CMK (cell line): Measurements from ENCODE around the gene PLXNB2.
"Not testable (repeated sequence)": the region's sequence is repeated elsewhere in the genome, so short reads cannot be mapped to it uniquely, and the experiment has no call there.

ENCODE experiments used
- DNase-seq: peaks from one replicate; pipeline ENCODE4 v3.0.0-alpha.2; 2010; ENCODE audit warnings: low read depth

PLXNB2 gene

DNA sequence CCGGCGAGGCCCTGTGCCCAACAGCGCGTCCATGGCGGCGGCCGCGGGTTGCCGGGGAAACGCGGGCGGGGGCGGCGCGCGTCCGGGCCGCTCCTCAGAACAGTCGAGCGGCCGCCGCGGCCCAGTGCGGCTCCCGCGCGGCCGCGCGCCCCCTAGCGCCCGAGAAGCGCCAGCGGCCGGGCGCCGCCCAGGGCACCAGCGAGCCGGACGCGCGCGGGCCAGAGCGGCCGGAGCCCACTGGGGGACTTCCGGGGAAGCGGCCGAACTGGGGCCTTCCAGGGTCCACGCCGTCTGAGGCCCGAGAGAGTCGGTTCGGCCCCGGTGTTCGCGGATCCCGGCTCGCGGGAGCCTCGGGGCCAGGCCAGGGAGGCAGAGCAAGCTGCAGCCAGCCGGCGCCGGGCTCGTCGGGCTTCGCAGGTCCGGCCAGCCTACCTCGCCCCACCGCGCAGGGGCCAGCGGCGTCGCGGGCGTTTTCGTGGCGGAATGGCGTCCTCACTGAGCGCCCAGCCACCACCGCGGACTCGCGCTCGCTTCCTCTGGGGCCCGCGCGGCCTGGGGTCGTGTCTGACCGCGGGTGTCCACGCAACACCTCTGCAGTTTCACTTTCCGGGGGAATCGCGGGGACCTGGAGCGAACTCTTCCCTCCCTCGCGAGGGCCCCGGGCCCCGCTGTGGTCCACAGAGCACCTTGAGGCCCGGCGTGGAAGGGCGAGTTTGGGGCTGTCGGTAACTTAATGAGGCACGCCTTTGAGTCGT lies 19.7 kb upstream of the PLXNB2 start, which contains the start of gene DENND6B:
Gene DENND6B, minus strand, starts transcription at position 57 of the 755 bp plus-strand sequence. Its CDS starts 24 bp downstream, at position 33.
- DNase-seq = peak; percentile 60

GRCh38 chr22:50326225-50326955 lies 18.9 kb upstream of the PLXNB2 start:
- DNase-seq = no peak

DNA sequence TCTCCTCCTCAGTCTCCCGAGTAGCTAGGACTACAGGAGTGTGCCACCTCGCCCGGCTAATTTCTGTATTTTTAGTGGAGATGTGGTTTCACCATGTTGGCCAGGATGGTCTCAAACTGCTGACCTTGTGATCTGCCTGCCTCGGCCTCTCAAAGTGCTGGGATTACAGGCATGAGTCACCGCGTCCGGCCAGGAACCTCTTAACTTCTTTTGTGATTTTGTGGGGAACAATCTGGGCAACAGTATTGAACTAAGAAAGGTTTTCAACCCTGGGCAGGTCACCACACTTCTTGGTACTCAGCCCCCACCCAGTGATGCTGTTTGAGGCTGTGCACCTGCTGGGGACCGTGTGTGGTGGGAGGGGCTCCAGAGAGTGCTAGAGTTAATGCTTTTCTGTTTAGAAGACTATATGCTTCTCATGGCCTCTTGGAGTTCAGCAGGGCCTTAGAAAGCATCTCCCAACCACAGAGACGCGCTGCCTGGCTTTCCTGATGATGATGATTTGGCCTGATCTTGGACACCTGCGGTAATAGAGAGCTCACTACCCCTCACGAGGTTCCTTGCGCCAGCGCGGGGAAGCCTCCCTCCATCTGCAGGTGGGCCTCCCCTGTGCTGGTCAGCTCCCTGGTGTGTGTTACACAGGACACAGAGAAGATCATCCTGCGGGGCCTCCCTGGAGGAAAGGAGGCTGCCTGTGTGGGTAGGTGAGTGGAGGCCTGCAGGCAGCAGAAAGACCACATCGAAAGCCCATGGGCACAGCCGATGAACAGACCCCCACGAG lies 18.2 kb upstream of the PLXNB2 start:
- no peak for DNase-seq

DNA sequence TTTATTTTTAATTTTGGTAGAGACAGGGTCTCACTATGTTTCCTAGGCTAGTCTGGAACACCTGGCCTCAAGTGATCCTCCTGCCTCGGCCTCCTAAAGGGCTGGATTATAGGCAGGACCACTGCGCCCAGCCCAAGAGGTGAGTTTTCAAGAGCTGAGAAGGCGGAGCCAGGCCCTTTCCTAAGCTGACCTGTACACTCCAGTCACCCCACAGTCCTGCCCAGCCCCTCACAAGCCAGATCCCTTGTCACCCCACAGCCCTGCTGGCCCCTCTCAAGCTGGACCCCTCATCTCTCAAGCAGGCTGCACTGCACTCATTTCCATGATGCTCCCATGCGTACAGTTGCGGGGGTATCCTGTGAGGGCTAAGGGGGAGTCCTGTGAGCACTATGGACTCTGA lies 16.5 kb upstream of the PLXNB2 start:
- DNase-seq = no peak

- not testable (repeated sequence) for DNase-seq
Observed at GRCh38 chr22:50322382-50323104, 15.1 kb upstream of the PLXNB2 start.

DNA sequence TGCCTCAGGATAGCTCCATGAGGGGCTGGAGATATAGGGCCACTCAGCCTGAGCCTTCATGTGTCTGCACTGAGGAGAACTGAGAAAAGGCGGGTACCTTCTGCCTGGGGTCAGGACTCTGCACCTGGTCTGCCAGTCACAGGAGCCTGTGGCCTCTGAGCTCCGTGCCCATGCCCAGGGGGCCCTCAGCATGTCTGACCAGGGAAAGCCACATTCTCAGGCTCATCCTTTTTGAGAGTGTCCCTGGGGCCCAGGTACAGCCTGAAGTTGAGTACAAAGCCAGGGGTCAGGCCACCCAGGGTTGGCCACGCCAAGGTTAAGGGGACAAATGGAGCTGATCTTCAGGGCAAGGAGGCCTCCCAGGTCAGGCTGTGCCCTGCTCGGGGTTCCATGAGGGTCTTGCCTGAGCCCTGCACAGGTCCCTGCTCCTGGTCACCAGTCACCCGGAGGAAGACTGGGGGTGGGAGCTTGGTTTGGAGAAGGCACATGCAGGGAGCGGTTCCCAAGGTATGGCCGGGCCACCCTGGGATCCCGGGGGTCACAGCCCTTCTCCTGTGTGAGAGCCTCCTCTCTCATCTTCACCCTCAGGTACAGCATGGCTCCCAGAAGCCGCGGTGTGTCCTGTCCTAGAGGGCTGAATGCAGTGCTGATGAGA lies 13.4 kb upstream of the PLXNB2 start:
- no peak for DNase-seq

DNA sequence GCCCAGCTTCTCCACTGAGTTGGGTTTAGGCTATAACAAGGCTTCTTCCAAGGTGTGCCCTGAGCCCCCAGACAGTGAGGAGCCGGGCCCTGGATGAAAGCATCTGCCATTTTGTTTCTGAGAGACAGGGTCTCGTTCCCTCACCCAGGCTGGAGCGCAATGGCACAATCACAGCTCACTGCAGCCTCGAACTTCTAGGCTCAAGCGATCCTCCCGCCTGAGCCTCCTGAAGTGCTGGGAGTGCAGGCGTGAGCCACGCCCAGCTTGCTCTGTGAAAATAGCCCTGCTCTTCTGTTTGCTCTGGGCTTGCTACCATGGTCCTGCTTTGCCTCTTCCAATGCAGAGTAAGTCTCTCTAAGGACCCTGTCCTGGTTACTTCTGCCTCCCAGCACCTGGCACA lies 12.7 kb upstream of the PLXNB2 start:
- DNase-seq = no peak

GRCh38 chr22:50319503-50319951 lies 12.1 kb upstream of the PLXNB2 start:
- DNase-seq = no peak

- no peak for DNase-seq
Observed at GRCh38 chr22:50318698-50319411, 11.4 kb upstream of the PLXNB2 start.

DNA sequence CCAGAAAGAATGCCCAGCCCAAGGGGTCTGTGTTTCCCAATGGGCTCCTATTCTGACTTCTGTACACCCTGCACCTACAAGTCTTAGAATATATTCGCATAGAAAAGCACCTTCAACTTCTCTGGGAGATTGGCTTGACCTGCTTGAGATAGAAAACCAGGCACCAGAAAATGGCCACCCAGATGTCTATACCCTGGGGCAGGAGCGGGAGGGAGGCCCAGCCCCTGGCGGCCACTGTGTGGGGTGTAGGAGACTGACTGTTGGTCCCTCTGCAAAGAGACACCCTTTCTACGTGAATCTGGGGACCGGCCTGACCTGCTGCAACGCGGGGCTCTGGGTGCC lies 10.9 kb upstream of the PLXNB2 start:
- DNase-seq = no peak

- DNase-seq = no peak
Observed at GRCh38 chr22:50317674-50318073, 10.2 kb upstream of the PLXNB2 start.

DNA sequence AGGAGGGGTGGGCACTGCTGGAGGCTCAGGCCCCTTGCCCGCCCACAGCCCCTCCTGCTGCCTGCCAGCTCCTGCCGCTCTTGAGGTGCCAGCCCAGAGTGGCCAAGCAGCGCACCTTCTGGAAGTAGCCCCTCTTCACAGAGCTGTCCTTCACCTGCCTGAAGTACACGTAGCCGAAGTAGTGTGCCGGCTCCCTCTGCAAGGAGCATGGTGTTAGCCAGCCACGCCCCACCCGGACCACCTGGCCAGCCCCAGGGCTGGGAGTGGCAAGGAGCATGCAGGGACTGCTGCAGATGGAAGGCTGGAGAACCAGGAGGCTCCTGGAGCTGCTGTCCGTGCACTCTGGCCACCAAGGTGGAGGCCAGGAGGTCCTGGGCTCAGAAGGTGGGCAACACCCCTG lies 9.7 kb upstream of the PLXNB2 start:
- DNase-seq = no peak

DNA sequence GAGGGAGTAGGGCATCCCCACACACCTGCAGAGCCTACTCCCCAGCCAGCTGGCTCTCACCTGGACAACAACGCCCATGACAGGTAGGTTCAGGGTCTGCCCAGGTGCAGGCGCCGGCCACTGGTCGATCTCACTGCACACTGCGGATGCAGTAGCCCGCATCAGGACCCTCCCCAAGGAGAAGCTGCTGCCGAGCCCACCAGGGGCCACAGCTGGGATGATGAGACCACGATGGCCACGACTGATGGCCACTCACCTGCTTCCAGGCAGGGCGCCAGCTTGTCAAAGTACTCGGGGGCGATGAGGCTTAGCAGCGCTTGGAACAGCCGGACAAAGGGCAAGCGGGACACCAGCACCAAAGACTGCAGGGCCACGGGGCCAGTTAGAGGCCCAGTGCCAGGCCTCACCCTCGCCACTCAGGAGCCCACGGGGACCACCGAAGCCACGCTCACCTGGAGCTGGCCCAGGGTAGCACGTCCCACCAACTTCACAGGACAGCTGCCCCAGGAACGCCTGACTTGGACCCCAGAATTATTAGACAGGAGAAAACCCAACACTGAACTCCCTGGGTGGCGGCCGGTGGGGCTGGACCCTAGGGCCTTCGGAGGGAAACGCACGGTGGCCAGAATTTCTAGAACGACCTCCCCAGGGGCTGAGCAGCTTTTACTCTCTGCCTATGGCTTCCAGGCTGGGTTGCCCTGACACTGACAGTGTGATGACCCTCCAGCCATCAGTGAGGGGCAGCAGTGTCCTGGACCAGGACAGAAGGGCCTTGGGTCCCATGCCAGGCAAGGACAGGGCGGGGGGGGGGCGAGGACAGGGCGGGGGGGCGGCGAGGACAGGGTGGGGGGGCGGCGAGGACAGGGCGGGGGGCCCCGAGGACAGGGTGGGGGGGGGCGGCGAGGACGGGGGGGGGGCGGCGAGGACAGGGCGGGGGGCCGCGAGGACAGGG lies 8.9 kb upstream of the PLXNB2 start:
- no peak for DNase-seq

- no peak for DNase-seq
Observed at GRCh38 chr22:50315289-50316113, 8.1 kb upstream of the PLXNB2 start.

DNA sequence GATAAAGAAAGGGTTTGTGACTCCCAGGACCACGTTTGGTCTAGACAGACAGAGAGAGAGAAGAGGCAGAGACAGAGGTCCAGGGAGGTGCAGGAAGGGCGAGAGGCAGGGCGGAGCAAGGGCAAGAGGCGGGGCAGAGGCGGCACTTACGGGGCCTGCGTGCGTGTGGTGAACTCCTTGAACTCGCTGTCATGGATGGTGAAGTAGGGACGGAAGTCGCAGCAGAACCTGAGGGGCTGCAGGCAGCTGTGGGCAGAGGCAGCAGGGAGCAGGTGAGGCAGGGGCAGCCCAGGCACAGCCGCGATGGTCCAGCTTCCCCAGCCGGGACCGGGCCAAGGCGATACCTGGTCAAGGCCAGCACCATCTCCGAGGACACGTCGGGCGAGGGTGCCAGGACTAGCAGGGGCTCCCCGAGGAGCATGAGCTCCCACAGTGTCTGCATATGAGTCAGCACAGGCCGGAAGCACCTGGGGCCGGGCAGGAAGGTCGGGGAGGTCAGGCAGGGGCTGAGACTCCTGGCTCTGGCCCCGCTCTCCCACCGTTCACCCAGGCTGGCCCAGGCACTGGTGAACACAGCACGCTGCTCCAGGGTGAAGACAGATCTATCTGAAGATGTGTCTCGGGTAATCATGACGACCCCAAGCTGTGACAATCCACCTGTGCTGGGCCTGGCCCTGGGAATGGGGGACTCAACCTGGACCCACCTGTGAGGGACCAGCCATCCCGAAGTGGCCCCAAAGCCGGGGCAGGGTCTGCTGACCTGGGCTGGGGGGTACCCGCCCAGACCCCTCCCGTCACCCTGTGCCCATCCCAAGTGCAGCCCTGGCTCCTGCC lies 7.2 kb upstream of the PLXNB2 start:
- peak; percentile 77 for DNase-seq

- no peak for DNase-seq
Observed at GRCh38 chr22:50314081-50314454, 6.6 kb upstream of the PLXNB2 start.

- DNase-seq = no peak
Observed at GRCh38 chr22:50313600-50313999, 6.2 kb upstream of the PLXNB2 start.

DNA sequence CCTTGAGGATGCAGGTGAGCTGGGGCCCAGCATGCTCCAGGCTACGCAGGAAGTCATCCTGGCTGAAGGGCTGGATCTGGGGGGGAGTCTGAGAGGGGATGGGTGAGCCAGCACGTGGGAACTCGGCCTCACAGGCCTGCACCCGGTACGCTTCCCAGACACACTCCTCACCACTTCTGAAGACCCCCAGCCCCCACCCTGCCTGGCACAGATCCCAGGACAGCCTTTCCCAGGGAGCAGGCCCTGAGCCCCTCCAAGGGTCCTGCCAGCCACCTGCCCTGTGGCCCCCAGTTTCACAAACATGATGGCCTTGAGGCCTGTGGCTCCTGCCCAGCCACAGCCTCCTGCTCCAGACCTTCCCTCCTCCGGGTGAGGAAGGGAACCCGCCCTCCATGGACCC lies 5.6 kb upstream of the PLXNB2 start:
- no peak for DNase-seq
